ENCODE results near the gene CDKL2. TPM values are rescaled to one million over a fixed set of nuclear protein-coding genes. Genes with fewer than 3 reads are reported as not detected.
"Not testable (repeated sequence)": the region's sequence is repeated elsewhere in the genome, so short reads cannot be mapped to it uniquely, and the experiment has no call there.

CDKL2 gene
- total and polyA plus RNA-seq, 9 of the 15 experiments (the other 6 are each of a cell fraction or from before 2014, with no cell fraction given): 0.01 to 0.16 TPM; not detected in 7

DNA sequence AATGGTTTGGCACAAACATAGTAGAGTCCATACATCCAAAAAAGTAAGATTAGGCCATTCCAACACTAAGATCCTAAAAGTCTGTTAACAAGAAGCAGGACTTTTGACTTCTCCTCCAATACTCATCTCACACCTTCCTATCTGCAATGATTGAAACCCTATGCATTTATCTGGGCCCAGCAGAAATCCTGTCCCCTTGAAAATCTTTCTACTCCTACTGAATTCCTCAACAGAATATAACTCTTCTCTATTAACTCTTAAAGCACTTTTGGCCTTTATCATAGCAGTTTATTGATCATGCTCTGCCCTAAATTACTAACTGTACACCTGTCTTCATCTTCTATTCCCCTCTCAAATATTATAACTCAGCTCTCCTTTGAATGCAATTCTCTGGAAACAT, 38.3 kb upstream of the CDKL2 start (continued):
- TF ChIP-seq, protein P1, sequence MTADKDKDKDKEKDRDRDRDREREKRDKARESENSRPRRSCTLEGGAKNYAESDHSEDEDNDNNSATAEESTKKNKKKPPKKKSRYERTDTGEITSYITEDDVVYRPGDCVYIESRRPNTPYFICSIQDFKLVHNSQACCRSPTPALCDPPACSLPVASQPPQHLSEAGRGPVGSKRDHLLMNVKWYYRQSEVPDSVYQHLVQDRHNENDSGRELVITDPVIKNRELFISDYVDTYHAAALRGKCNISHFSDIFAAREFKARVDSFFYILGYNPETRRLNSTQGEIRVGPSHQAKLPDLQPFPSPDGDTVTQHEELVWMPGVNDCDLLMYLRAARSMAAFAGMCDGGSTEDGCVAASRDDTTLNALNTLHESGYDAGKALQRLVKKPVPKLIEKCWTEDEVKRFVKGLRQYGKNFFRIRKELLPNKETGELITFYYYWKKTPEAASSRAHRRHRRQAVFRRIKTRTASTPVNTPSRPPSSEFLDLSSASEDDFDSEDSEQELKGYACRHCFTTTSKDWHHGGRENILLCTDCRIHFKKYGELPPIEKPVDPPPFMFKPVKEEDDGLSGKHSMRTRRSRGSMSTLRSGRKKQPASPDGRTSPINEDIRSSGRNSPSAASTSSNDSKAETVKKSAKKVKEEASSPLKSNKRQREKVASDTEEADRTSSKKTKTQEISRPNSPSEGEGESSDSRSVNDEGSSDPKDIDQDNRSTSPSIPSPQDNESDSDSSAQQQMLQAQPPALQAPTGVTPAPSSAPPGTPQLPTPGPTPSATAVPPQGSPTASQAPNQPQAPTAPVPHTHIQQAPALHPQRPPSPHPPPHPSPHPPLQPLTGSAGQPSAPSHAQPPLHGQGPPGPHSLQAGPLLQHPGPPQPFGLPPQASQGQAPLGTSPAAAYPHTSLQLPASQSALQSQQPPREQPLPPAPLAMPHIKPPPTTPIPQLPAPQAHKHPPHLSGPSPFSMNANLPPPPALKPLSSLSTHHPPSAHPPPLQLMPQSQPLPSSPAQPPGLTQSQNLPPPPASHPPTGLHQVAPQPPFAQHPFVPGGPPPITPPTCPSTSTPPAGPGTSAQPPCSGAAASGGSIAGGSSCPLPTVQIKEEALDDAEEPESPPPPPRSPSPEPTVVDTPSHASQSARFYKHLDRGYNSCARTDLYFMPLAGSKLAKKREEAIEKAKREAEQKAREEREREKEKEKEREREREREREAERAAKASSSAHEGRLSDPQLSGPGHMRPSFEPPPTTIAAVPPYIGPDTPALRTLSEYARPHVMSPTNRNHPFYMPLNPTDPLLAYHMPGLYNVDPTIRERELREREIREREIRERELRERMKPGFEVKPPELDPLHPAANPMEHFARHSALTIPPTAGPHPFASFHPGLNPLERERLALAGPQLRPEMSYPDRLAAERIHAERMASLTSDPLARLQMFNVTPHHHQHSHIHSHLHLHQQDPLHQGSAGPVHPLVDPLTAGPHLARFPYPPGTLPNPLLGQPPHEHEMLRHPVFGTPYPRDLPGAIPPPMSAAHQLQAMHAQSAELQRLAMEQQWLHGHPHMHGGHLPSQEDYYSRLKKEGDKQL (CRISPR knock-in tag; IDR thresholded peaks at IDR 0.05; ENCODE audit: borderline replicate concordance): no peak
- TF ChIP-seq RCOR1 (IDR thresholded peaks at IDR 0.05; ENCODE audit: borderline replicate concordance in 1 of 2, low read depth in 2 of 2, low read length in 2 of 2) (peak in 1 of 2 experiments; percentile 41; a peak in 1 of 4 replicates), KDM1A (IDR thresholded peaks at IDR 0.05) (peak; percentile 58 to 71; a peak in 3 of 4 replicates), CHD2 (IDR thresholded peaks at IDR 0.05; ENCODE audit: low read depth, low read length) (no peak), ARID1B (IDR thresholded peaks at IDR 0.05) (peak; percentile 24; the same call in 1 of the 2 replicates), STAG1 (CRISPR knock-in tag; IDR thresholded peaks at IDR 0.05; ENCODE audit: borderline replicate concordance) (no peak), HDAC1 (IDR thresholded peaks at IDR 0.05) (peak in 1 of 2 experiments; percentile 34; a peak in 1 of 4 replicates), GATAD2B (IDR thresholded peaks at IDR 0.05; ENCODE audit: borderline replicate concordance) (no peak), ZNF140 (CRISPR knock-in tag; IDR thresholded peaks at IDR 0.05) (no peak)
- TF ChIP-seq, protein P2, sequence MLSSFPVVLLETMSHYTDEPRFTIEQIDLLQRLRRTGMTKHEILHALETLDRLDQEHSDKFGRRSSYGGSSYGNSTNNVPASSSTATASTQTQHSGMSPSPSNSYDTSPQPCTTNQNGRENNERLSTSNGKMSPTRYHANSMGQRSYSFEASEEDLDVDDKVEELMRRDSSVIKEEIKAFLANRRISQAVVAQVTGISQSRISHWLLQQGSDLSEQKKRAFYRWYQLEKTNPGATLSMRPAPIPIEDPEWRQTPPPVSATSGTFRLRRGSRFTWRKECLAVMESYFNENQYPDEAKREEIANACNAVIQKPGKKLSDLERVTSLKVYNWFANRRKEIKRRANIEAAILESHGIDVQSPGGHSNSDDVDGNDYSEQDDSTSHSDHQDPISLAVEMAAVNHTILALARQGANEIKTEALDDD (IDR thresholded peaks at IDR 0.05): 0 out of 2 replicates have a peak, but pooled peaks have one; percentile 33

DNA sequence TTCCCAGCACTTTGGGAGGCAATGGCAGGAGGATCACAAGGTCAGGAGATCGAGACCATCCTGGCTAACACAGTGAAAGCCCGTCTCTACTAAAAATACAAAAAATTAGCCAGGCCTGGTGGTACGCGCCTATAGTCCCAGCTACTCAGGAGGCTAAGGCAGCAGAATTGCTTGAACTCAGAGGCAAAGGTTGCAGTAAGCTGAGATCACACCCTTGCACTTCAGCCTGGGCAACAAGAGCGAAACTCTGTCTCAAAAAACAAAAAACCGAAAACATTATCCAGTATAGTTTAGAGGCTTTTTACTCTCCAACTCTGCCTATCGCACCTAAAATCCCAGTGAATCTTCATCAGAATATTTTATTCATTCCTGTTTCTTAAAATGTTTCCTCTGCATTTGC, 37.3 kb upstream of the CDKL2 start:
- H3K36me3 ChIP-seq (ENCODE audit: control insufficient read depth, insufficient read depth, low read length): peaks cover 31% of the 10 kb centered on the region
- 60% methylated on average over 7 of the region's 7 CpGs for WGBS (ENCODE audit: insufficient coverage, low coverage, missing lambda C conversion rate)
- peaks cover 98% of the 10 kb centered on the region for H3K79me2 ChIP-seq (ENCODE audit: control insufficient read depth, insufficient read depth, low read length)
- POLR2A ChIA-PET: interaction anchor here (0.7 kb wide), 1 partner anchor 15 kb away, joined by 3 read pairs; no protein-coding TSS in a partner anchor
- CTCF ChIA-PET (ENCODE audit: low intra/inter-chr PET ratio); H3K4me3 ChIP-seq; H3K9me3 ChIP-seq (replicated peaks; ENCODE audit: control insufficient read depth, insufficient read depth, low read depth, low read length); intact Hi-C loops (cut with micrococcal nuclease); BruUV-seq (replicated peaks); H3K9me1 ChIP-seq (ENCODE audit: control insufficient read depth, insufficient read depth, low read length); H3K27me3 ChIP-seq (ENCODE audit: control insufficient read depth in 2 of 2, insufficient read depth in 2 of 2, low read length in 2 of 2); DNase-seq (ENCODE audit: extremely low read depth in 1 of 4, low spot score in 3 of 4); FAIRE-seq; H2AFZ ChIP-seq (ENCODE audit: low read depth, low read length); H3K4me2 ChIP-seq (ENCODE audit: insufficient read depth, low read length); in situ Hi-C loops (cut with MboI); H3K9ac ChIP-seq (ENCODE audit: insufficient read depth in 1 of 2, low read depth in 2 of 2, low read length in 2 of 2); H3K27ac ChIP-seq (ENCODE audit: extremely low read depth, low read depth, low read length): not testable (repeated sequence)
- ATAC-seq: peak; percentile 13; the same call in 2 of the 3 replicates
- peaks cover 49% of the 10 kb centered on the region for H4K20me1 ChIP-seq (replicated peaks; ENCODE audit: control insufficient read depth, insufficient read depth, low read length)
- H3K4me1 ChIP-seq (replicated peaks in 1 of 2; ENCODE audit: control insufficient read depth in 2 of 2, insufficient read depth in 2 of 2, low read length in 2 of 2): peaks cover 8 to 36% of the 10 kb centered on the region in 2 experiments

Data from K562 (cell line).